PC-9 (cell line): ENCODE measurements around the gene PIAS3.

Source experiments
- CTCF ChIP-seq: fragments of 200-600 bp; sonication (generic); conservative IDR thresholded peaks from 2 replicates; pipeline ENCODE4 v1.6.1; 2017; ENCODE audit warnings: mixed run types, antibody characterized with exemption, mild to moderate bottlenecking, moderate library complexity
- EZH2 ChIP-seq: fragments of 200-600 bp; sonication (generic); IDR thresholded peaks from 2 replicates; pipeline ENCODE4 v1.8.0; 2017; ENCODE audit warnings: antibody characterized with exemption, low read depth

- no peak for TF ChIP-seq EZH2
- TF ChIP-seq CTCF = no peak
Measured at GRCh38 chr1:145886390-145886789, 27.5 kb upstream of the PIAS3 start.
